Hepatocyte (in vitro differentiated cells): ENCODE measurements around the gene CASTOR1. TPM values are rescaled to one million over a fixed set of nuclear protein-coding genes. Genes with fewer than 3 reads are reported as not detected.

Source experiments
- DNase-seq: peaks from one replicate; pipeline ENCODE4 v3.0.0-alpha.2; 2016; ENCODE audit warnings: low spot score
- H2AFZ ChIP-seq: fragments of 200-600 bp; sonication (generic); 2 replicates; pipeline ENCODE4 v1.6.0; 2016; ENCODE audit warnings: antibody characterized with exemption, mild to moderate bottlenecking
- H3K27ac ChIP-seq: fragments of 200-600 bp; sonication (generic); 2 replicates; pipeline ENCODE4 v1.5.1; 2016; ENCODE audit warnings: mild to moderate bottlenecking
- H3K27me3 ChIP-seq: fragments of 200-600 bp; sonication (generic); 2 replicates; pipeline ENCODE4 v1.6.1; 2016
- H3K36me3 ChIP-seq: fragments of 200-600 bp; sonication (generic); replicated peaks from 2 replicates; pipeline ENCODE4 v1.5.1; 2016; ENCODE audit warnings: low read depth; ENCODE audit not compliant: insufficient read depth
- H3K4me1 ChIP-seq: fragments of 200-600 bp; sonication (generic); 2 replicates; pipeline ENCODE4 v1.5.1; 2016; ENCODE audit warnings: mild to moderate bottlenecking, moderate library complexity; ENCODE audit not compliant: insufficient read depth
- H3K4me2 ChIP-seq: fragments of 200-600 bp; sonication (generic); 2 replicates; pipeline ENCODE4 v1.6.0; 2016
- H3K4me3 ChIP-seq: fragments of 200-600 bp; sonication (generic); 2 replicates; pipeline ENCODE4 v1.5.1; 2016; ENCODE audit warnings: mild to moderate bottlenecking
- H3K79me2 ChIP-seq: fragments of 200-600 bp; sonication (generic); 2 replicates; pipeline ENCODE4 v1.6.0; 2017; ENCODE audit warnings: mild to moderate bottlenecking
- H3K9me2 ChIP-seq: fragments of 200-600 bp; sonication (generic); replicated peaks from 2 replicates; pipeline ENCODE4 v1.6.0; 2017; ENCODE audit warnings: mild to moderate bottlenecking; ENCODE audit not compliant: insufficient read depth
- H3K9me3 ChIP-seq: fragments of 200-600 bp; sonication (generic); 2 replicates; pipeline ENCODE4 v1.5.1; 2016; ENCODE audit warnings: low read depth, mild to moderate bottlenecking
- H4K20me1 ChIP-seq: fragments of 200-600 bp; sonication (generic); 2 replicates; pipeline ENCODE4 v1.6.0; 2016; ENCODE audit warnings: mild to moderate bottlenecking; ENCODE audit not compliant: insufficient read depth, poor library complexity, severe bottlenecking
- EZH2 ChIP-seq: fragments of 200-600 bp; sonication (generic); IDR thresholded peaks from 2 replicates; pipeline ENCODE4 v1.6.1; 2016; ENCODE audit warnings: antibody characterized with exemption, mild to moderate bottlenecking, borderline replicate concordance
- EZH2phosphoT487 ChIP-seq: fragments of 200-600 bp; sonication (generic); IDR thresholded peaks from one replicate; pipeline ENCODE4 v1.6.1; 2018; ENCODE audit warnings: antibody characterized with exemption, mild to moderate bottlenecking, low read depth, moderate library complexity; ENCODE audit not compliant: unreplicated experiment, severe bottlenecking
- WGBS: methylation state at CpG from one replicate; pipeline ENCODE4 v1.1.6; 2016; ENCODE audit warnings: low lambda C conversion rate; ENCODE audit errors: missing lambda C conversion rate; 5-methylcytosine and 5-hydroxymethylcytosine counted together
- polyA plus RNA-seq: library from polyadenylated mRNA; unstranded; fragments of >200 nt; fragmentation: Nextera tagmentation; extraction: Ambion mirVana; gene quantifications from 2 replicates; pipeline ENCODE4 v1.2.1, GENCODE V29; 2016
- total RNA-seq: library from RNA; depleted of rRNA; stranded (reverse); fragments of >200 nt; gene quantifications from 2 replicates; pipeline ENCODE4 v1.2.3, GENCODE V29; 2014
- TF ChIP-seq, protein P1 (sequence below): fragments of 200-600 bp; sonication (generic); IDR thresholded peaks from 2 replicates; pipeline ENCODE4 v1.5.1; 2016; ENCODE audit warnings: antibody characterized with exemption, mild to moderate bottlenecking; ENCODE audit not compliant: poor library complexity

CASTOR1 gene
- total and polyA plus RNA-seq, 2 experiments from 2014 or later = 30.9 to 53.5 TPM

DNA sequence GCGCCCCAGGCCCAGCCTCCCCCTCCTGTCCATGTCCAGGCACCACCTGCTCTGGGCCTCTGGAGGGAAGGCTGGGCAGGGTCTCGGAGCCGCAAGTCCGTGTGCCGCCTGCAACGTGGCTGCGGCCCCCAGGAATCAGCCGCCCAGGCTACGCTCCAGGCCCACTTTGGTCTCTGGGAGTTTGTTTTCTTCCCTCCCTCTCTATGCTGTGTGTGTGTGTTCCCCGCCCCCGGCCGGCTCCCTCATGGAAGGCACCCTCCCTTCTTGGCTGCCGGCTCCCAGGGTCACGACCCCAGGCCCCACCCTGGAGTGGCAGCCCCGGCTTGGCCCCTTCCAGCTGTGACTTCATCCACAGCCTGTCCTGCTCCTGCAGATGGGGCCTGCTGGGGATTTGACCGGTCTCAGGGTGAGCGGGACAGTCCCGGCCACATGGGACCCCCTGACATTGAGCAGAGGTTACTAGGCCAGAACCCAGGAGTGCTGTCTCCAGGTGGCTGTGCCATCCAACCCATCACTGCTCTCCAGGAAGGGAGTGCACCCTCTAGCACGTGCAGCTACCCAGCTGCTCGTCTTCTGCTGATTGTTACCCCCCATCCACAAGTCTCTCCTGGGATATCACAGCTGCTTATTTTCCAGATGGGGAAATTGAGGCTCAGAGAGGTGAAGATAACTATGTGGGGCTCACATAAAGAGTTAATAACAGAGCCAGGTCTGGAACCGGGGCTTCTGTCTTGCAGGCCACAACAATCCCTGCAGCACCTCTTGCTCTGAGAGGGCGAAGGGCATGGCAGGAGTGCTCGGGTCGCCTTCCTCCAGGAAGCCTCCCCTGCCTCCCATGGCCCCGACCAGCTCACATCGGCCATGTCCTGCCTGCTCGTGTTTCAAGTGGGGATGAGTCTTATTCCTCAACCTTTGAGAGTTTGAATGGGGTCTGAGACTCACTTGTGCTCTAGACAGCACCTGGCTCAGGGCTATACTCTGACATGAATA lies 40.0 kb downstream of the CASTOR1 start:
- peak overlapping the region; percentile 54 for H3K4me2 ChIP-seq
- no peak overlapping the region for H2AFZ ChIP-seq
- H3K36me3 ChIP-seq = no peaks in the 10 kb centered on the region
- WGBS = 80% methylated on average over 23 of the region's 27 CpGs
- peak overlapping the region; percentile 40 for H3K27ac ChIP-seq
- no peak overlapping the region for H3K4me3 ChIP-seq
- no peaks in the 10 kb centered on the region for H3K79me2 ChIP-seq
- H3K9me2 ChIP-seq = no peaks in the 10 kb centered on the region
- no peaks in the 10 kb centered on the region for H4K20me1 ChIP-seq
- DNase-seq = peak; percentile 67
- H3K27me3 ChIP-seq = no peaks in the 10 kb centered on the region
- no peaks in the 10 kb centered on the region for H3K9me3 ChIP-seq
- H3K4me1 ChIP-seq = peaks cover 53% of the 10 kb centered on the region
- TF ChIP-seq EZH2 = no peak
- TF ChIP-seq, protein P1, sequence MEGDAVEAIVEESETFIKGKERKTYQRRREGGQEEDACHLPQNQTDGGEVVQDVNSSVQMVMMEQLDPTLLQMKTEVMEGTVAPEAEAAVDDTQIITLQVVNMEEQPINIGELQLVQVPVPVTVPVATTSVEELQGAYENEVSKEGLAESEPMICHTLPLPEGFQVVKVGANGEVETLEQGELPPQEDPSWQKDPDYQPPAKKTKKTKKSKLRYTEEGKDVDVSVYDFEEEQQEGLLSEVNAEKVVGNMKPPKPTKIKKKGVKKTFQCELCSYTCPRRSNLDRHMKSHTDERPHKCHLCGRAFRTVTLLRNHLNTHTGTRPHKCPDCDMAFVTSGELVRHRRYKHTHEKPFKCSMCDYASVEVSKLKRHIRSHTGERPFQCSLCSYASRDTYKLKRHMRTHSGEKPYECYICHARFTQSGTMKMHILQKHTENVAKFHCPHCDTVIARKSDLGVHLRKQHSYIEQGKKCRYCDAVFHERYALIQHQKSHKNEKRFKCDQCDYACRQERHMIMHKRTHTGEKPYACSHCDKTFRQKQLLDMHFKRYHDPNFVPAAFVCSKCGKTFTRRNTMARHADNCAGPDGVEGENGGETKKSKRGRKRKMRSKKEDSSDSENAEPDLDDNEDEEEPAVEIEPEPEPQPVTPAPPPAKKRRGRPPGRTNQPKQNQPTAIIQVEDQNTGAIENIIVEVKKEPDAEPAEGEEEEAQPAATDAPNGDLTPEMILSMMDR = no peak
- no peak for TF ChIP-seq EZH2phosphoT487

DNA sequence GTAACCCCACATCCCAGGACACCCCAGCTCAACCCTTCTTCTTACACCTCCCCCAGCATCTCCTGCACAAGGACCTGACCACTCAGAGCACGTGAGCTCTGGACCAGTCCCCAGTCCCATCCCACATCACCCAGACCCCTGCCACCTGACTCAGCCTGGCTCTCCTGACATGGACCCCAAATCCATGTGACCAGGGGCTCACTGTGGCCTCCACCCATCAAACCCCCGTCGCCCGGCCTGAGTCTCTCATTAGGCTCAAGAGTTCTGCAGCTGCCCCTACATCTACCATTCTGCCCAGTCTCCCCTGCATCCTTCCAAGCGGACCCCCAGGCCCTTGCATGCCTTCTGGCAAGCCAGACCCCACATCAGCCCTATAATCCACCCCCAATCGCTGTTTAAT lies 40.8 kb downstream of the CASTOR1 start:
- Histone ChIP-seq H3K4me3 (no peak overlapping the region), H3K9me2 (no peaks in the 10 kb centered on the region), H3K9me3 (no peaks in the 10 kb centered on the region), H3K4me1 (peaks cover 45% of the 10 kb centered on the region), H3K36me3 (no peaks in the 10 kb centered on the region), H4K20me1 (no peaks in the 10 kb centered on the region), H3K4me2 (peak overlapping the region; percentile 54), H3K27me3 (no peaks in the 10 kb centered on the region), H2AFZ (no peak overlapping the region), H3K27ac (peak overlapping the region; percentile 40), H3K79me2 (no peaks in the 10 kb centered on the region)
- no peak for DNase-seq
- no peak for TF ChIP-seq EZH2phosphoT487
- TF ChIP-seq EZH2 = no peak
- TF ChIP-seq, protein P1 = no peak
- 88% methylated on average over 6 of the region's 6 CpGs for WGBS

DNA sequence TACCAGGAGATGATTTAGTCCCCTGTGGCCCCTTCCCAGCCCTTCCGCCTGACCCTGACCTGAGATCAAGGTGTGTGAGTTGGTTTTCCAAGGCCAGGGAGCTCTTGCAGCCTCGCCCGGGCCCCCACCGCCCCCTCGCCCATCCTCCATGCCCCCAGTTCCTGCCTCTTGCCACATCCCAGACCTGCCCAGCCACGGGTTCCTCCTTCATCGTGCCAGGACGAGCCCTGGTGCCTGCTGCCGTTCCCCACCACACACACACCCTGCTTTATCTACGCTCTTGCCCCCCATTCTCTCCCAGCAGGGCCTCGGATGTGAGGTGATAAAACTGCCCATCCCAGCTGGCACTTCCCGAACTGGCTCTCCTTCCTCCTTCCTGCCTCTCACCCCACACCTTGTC lies 41.3 kb downstream of the CASTOR1 start:
- TF ChIP-seq EZH2 = no peak
- TF ChIP-seq, protein P1 = no peak
- no peak for TF ChIP-seq EZH2phosphoT487
- Histone ChIP-seq H3K9me2 (no peaks in the 10 kb centered on the region), H3K79me2 (no peaks in the 10 kb centered on the region), H2AFZ (no peak overlapping the region), H3K36me3 (no peaks in the 10 kb centered on the region), H3K4me2 (no peak overlapping the region), H3K27me3 (no peaks in the 10 kb centered on the region), H3K4me3 (no peak overlapping the region), H3K9me3 (no peaks in the 10 kb centered on the region), H3K27ac (no peak overlapping the region), H3K4me1 (peaks cover 41% of the 10 kb centered on the region), H4K20me1 (no peaks in the 10 kb centered on the region)
- WGBS = 87% methylated on average over 8 of the region's 12 CpGs
- no peak for DNase-seq
